Breast epithelium (tissue), 3 donors: ENCODE data around the gene ATP13A4.

Source experiments
- POLR2A ChIP-seq: fragments of 450-650 bp; IDR thresholded peaks from one replicate; pipeline ENCODE4 v1.6.1; 2016; ENCODE audit warnings: antibody characterized with exemption, mild to moderate bottlenecking, moderate library complexity
- POLR2AphosphoS5 ChIP-seq, 3 donors: sonication (generic); formaldehyde crosslinking; IDR thresholded peaks; one replicate each; pipeline ENCODE4 v1.6.1; 2017; ENCODE audit warnings: antibody characterized with exemption in 3 of 3
- TF ChIP-seq, protein P1 (sequence below), 3 donors: fragments of 450-650 bp; IDR thresholded peaks; one replicate each; pipeline ENCODE4 v1.5.1; 2016 to 2017; ENCODE audit warnings: antibody characterized with exemption in 3 of 3, mild to moderate bottlenecking in 3 of 3, moderate library complexity in 3 of 3

- TF ChIP-seq, protein P1, sequence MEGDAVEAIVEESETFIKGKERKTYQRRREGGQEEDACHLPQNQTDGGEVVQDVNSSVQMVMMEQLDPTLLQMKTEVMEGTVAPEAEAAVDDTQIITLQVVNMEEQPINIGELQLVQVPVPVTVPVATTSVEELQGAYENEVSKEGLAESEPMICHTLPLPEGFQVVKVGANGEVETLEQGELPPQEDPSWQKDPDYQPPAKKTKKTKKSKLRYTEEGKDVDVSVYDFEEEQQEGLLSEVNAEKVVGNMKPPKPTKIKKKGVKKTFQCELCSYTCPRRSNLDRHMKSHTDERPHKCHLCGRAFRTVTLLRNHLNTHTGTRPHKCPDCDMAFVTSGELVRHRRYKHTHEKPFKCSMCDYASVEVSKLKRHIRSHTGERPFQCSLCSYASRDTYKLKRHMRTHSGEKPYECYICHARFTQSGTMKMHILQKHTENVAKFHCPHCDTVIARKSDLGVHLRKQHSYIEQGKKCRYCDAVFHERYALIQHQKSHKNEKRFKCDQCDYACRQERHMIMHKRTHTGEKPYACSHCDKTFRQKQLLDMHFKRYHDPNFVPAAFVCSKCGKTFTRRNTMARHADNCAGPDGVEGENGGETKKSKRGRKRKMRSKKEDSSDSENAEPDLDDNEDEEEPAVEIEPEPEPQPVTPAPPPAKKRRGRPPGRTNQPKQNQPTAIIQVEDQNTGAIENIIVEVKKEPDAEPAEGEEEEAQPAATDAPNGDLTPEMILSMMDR (IDR thresholded peaks at IDR 0.05), result no peak
- TF ChIP-seq POLR2AphosphoS5 (IDR thresholded peaks at IDR 0.05) (no peak), POLR2A (no peak)
Observed at GRCh38 chr3:193545304-193545703, 9.4 kb downstream of the ATP13A4 start.
